Colonic mucosa (tissue), 4 donors: Measurements from ENCODE around the gene GABRA5. TPM values are rescaled to one million over a fixed set of nuclear protein-coding genes. Genes with fewer than 3 reads are reported as not detected.

ENCODE experiments used
- DNase-seq: peaks from one replicate; pipeline ENCODE4 v3.0.0-alpha.2; 2020
- H3K27ac ChIP-seq: fragments of 200-600 bp; one replicate; pipeline ENCODE4 v1.8.0; 2021
- H3K27me3 ChIP-seq: fragments of 200-600 bp; one replicate; pipeline ENCODE4 v1.8.0; 2021
- H3K36me3 ChIP-seq: fragments of 200-600 bp; one replicate; pipeline ENCODE4 v1.8.0; 2021
- H3K4me1 ChIP-seq: fragments of 200-600 bp; one replicate; pipeline ENCODE4 v1.8.0; 2021; ENCODE audit warnings: mild to moderate bottlenecking
- H3K4me3 ChIP-seq: fragments of 200-600 bp; one replicate; pipeline ENCODE4 v1.8.0; 2021
- H3K9ac ChIP-seq, 2 donors: one replicate each; pipeline ENCODE4 v1.7.0; 2013; ENCODE audit warnings: control low read depth in 2 of 2, low read depth in 2 of 2, low read length in 2 of 2
- H3K9me3 ChIP-seq: fragments of 200-600 bp; one replicate; pipeline ENCODE4 v1.8.0; 2021
- CTCF ChIP-seq: fragments of 200-600 bp; IDR thresholded peaks from one replicate; pipeline ENCODE4 v1.8.0; 2022; ENCODE audit warnings: antibody characterized with exemption, mild to moderate bottlenecking
- intact Hi-C: fragments of 100-400 bp; cut with DNase I; formaldehyde crosslinking; loops from one replicate; pipeline ENCODE4 v1.14.1; 2022
- total RNA-seq, 2 donors: library from RNA; stranded (reverse); fragmentation: NEBNext Ultra II Directional in 1 of 2; extraction: Animal tissue kit (Norgen Biotek cat#: 25700) in 1 of 2; gene quantifications; one replicate each; pipeline ENCODE4 v1.2.1, GENCODE V29; 2021
- donor health status: healthy.
- donor health status: DM: no; HTN: no; CAD: no.
- donor health status: DM: no; HTN: no; CAD: no.

GABRA5 gene
- total RNA-seq, 2 donors from 2014 or later: not detected

GRCh38 chr15:26864664-26865191 is 2.1 kb upstream of the GABRA5 start:
- H3K4me1 ChIP-seq: no peaks in the 10 kb centered on the region
- H3K27me3 ChIP-seq: peaks cover 4% of the 10 kb centered on the region
- H3K27ac ChIP-seq: no peak overlapping the region
- no peak overlapping the region for H3K4me3 ChIP-seq
- no peaks in the 10 kb centered on the region for H3K9me3 ChIP-seq
- no peak for TF ChIP-seq CTCF
- H3K36me3 ChIP-seq: no peaks in the 10 kb centered on the region
- no peak for DNase-seq
- H3K9ac ChIP-seq: no peak overlapping the region
- intact Hi-C loops: no loop called here

- intact Hi-C loops: no loop called here
- TF ChIP-seq CTCF: no peak
- Histone ChIP-seq H3K27me3 (peaks cover 4% of the 10 kb centered on the region), H3K36me3 (no peaks in the 10 kb centered on the region), H3K9ac (no peak overlapping the region), H3K4me3 (no peak overlapping the region), H3K4me1 (no peaks in the 10 kb centered on the region), H3K27ac (no peak overlapping the region), H3K9me3 (no peaks in the 10 kb centered on the region)
- no peak for DNase-seq
Measured at GRCh38 chr15:26867200-26868007, 542 bp downstream of the GABRA5 start.

GRCh38 chr15:26868029-26868685 is 1.3 kb downstream of the GABRA5 start:
- intact Hi-C loops: no loop called here

GRCh38 chr15:26869628-26870027 is 2.8 kb downstream of the GABRA5 start:
- no peaks in the 10 kb centered on the region for H3K36me3 ChIP-seq
- no peak overlapping the region for H3K4me3 ChIP-seq
- TF ChIP-seq CTCF: no peak
- no peaks in the 10 kb centered on the region for H3K9me3 ChIP-seq
- H3K27ac ChIP-seq: no peak overlapping the region
- no peaks in the 10 kb centered on the region for H3K4me1 ChIP-seq
- DNase-seq: no peak
- no peak overlapping the region for H3K9ac ChIP-seq
- H3K27me3 ChIP-seq: peaks cover 4% of the 10 kb centered on the region
- intact Hi-C loops: no loop called here

More at GRCh38 chr15:26868029-26868685, 1.3 kb downstream of the GABRA5 start:
- Histone ChIP-seq H3K9me3 (no peaks in the 10 kb centered on the region), H3K27me3 (peaks cover 4% of the 10 kb centered on the region), H3K36me3 (no peaks in the 10 kb centered on the region), H3K27ac (no peak overlapping the region), H3K4me1 (no peaks in the 10 kb centered on the region), H3K9ac (no peak overlapping the region), H3K4me3 (no peak overlapping the region)
- DNase-seq: no peak
- TF ChIP-seq CTCF: no peak

- Histone ChIP-seq H3K4me3 (no peak overlapping the region), H3K27me3 (peaks cover 4% of the 10 kb centered on the region), H3K4me1 (no peaks in the 10 kb centered on the region), H3K27ac (no peak overlapping the region), H3K9ac (no peak overlapping the region), H3K9me3 (no peaks in the 10 kb centered on the region), H3K36me3 (no peaks in the 10 kb centered on the region)
- DNase-seq: no peak
- intact Hi-C loops: no loop called here
- no peak for TF ChIP-seq CTCF
Measured at GRCh38 chr15:26870346-26870745, 3.5 kb downstream of the GABRA5 start.
